ENCODE results near the gene LRPAP1. TPM values are rescaled to one million over a fixed set of nuclear protein-coding genes. Genes with fewer than 3 reads are reported as not detected.
A peak's percentile ranks its signal among the peaks of the same experiment; 100 is the strongest.

The LRPAP1 gene
- total RNA-seq, 1 experiment from 2014 or later = 110 TPM

DNA sequence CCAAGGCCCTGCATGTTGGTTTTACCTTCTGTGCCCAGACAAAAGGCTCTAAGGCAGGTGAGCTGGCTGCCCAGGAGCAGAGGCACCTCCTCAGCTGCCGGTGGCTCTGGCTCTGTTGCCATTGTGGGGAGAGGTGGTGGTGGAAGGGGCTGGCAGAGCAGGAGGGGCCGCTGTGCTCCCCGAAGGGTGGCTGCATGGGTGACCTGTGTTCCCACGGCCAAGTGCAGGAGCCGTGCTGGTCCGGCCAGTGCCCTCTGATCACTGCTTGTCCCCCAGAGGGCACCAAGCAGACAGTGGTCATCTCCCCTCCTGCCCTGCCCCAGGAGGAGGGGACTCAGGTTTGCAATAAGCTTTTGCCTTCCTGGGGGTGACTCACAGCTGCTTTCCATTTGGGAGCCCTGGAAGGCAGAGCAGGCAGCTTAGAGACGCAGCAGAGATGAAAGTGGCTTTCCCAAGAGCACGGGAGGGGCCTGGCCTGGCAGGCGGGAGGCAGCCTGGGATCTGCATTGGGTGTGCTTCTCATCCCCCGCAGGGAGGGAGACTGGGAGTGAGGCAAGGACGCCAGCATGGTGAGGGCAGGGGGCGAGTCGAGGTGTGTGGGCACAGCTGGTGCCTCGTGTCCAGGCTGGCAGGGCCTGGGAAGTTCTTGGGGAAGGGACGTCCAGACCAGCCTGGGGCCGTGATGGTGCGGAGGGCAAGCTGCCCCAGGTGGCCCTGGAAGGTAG, 40.4 kb downstream of the LRPAP1 start:
- no peaks in the 10 kb centered on the region for H3K4me1 ChIP-seq (ENCODE audit: control insufficient read depth, insufficient read depth, low read length)
- H3K4me3 ChIP-seq (ENCODE audit: low read depth in 2 of 2, low read length in 2 of 2) = no peak overlapping the region
- DNase-seq (ENCODE audit: low read depth, low spot score) (no peak), ATAC-seq (no peak)
- intact Hi-C loops (cut with micrococcal nuclease; ENCODE audit: unreplicated experiment) = no loop called here
- no peaks in the 10 kb centered on the region for H3K27me3 ChIP-seq (ENCODE audit: control insufficient read depth, insufficient read depth, low read length)
- in situ Hi-C loops (cut with HindIII; ENCODE audit: low pct_unique_long_range_greater_than_20kb, low sequenced_read_pairs) = no loop called here
- H3K27ac ChIP-seq (ENCODE audit: low read length) = no peak overlapping the region
- TF ChIP-seq SIN3A (IDR thresholded peaks at IDR 0.05; ENCODE audit: borderline replicate concordance, insufficient read depth, low read depth, low read length) = no peak
- TF ChIP-seq POLR2AphosphoS5 (IDR thresholded peaks at IDR 0.05; ENCODE audit: low read depth, low read length) = no peak
- no peak for TF ChIP-seq REST (IDR thresholded peaks at IDR 0.05; ENCODE audit: insufficient read depth in 1 of 2, low read depth in 2 of 2, low read length in 1 of 2)
- no peak for TF ChIP-seq TCF7L2 (IDR thresholded peaks at IDR 0.05; ENCODE audit: low read depth, low read length)
- TF ChIP-seq, protein P1, sequence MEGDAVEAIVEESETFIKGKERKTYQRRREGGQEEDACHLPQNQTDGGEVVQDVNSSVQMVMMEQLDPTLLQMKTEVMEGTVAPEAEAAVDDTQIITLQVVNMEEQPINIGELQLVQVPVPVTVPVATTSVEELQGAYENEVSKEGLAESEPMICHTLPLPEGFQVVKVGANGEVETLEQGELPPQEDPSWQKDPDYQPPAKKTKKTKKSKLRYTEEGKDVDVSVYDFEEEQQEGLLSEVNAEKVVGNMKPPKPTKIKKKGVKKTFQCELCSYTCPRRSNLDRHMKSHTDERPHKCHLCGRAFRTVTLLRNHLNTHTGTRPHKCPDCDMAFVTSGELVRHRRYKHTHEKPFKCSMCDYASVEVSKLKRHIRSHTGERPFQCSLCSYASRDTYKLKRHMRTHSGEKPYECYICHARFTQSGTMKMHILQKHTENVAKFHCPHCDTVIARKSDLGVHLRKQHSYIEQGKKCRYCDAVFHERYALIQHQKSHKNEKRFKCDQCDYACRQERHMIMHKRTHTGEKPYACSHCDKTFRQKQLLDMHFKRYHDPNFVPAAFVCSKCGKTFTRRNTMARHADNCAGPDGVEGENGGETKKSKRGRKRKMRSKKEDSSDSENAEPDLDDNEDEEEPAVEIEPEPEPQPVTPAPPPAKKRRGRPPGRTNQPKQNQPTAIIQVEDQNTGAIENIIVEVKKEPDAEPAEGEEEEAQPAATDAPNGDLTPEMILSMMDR (IDR thresholded peaks at IDR 0.05) = no peak
- H3K36me3 ChIP-seq (ENCODE audit: control insufficient read depth, insufficient read depth, low read length) = no peaks in the 10 kb centered on the region
- ChIA-PET CTCF (no interaction called here), POLR2A (no interaction called here)
- BruUV-seq (replicated peaks) = no TSS peak
- H3K9me3 ChIP-seq (ENCODE audit: control insufficient read depth, insufficient read depth, low read depth, low read length) = no peaks in the 10 kb centered on the region

DNA sequence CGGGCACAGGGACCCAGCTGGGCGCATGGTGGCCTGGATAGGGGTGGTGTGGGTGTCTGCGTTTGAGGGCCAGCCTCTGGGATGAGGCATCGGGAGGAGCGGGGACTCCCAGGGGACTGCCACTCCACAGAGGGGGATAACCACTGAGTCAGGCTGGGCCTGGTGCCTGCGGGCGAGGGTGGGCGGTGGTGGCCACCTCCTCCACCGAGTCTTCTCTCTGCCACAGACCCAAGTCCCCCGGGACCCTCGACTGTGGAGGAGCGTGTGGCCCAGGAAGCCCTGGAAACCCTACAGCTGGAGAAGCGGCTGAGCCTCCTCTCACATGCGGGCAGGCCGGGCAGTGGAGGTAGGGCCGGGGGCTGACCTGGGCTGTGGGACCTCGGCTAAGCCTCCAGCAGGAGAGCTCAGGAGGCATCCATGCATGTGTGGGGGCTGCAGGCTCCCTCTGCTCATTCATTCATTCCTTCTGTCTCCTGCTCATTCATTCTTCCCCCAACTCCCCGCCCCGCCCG, 42.7 kb downstream of the LRPAP1 start:
- POLR2A ChIA-PET = no interaction called here
- H3K9me3 ChIP-seq (ENCODE audit: control insufficient read depth, insufficient read depth, low read depth, low read length) = no peaks in the 10 kb centered on the region

More for the DNA sequence above, 42.7 kb downstream of the LRPAP1 start:
- CTCF ChIA-PET = no interaction called here
- H3K27ac ChIP-seq (ENCODE audit: low read length) = no peak overlapping the region
- H3K4me1 ChIP-seq (ENCODE audit: control insufficient read depth, insufficient read depth, low read length) = peaks cover 7% of the 10 kb centered on the region
- no peak overlapping the region for H3K4me3 ChIP-seq (ENCODE audit: low read depth in 2 of 2, low read length in 2 of 2)
- in situ Hi-C loops (cut with HindIII; ENCODE audit: low pct_unique_long_range_greater_than_20kb, low sequenced_read_pairs) (no loop called here), intact Hi-C loops (cut with micrococcal nuclease; ENCODE audit: unreplicated experiment) (no loop called here)
- H3K27me3 ChIP-seq (ENCODE audit: control insufficient read depth, insufficient read depth, low read length) = no peaks in the 10 kb centered on the region
- no peaks in the 10 kb centered on the region for H3K36me3 ChIP-seq (ENCODE audit: control insufficient read depth, insufficient read depth, low read length)
- DNase-seq (ENCODE audit: low read depth, low spot score) = no peak
- TF ChIP-seq POLR2AphosphoS5 (IDR thresholded peaks at IDR 0.05; ENCODE audit: low read depth, low read length) (no peak), TCF7L2 (IDR thresholded peaks at IDR 0.05; ENCODE audit: low read depth, low read length) (no peak), SIN3A (IDR thresholded peaks at IDR 0.05; ENCODE audit: borderline replicate concordance, insufficient read depth, low read depth, low read length) (no peak), REST (IDR thresholded peaks at IDR 0.05; ENCODE audit: insufficient read depth in 1 of 2, low read depth in 2 of 2, low read length in 1 of 2) (no peak)
- TF ChIP-seq, protein P1 (IDR thresholded peaks at IDR 0.05) = no peak
- peak; percentile 66 for ATAC-seq
- no TSS peak for BruUV-seq (replicated peaks)

Measured in Panc1 (cell line).